ENCODE data around the gene ITIH1.

Gene ITIH1

GRCh38 chr3:52836471-52836845 is 59.1 kb downstream of the ITIH1 start:
- H4K8ac ChIP-seq (ENCODE audit: low read depth, low read length) = no peak overlapping the region
- WGBS (ENCODE audit: extremely low coverage, insufficient coverage, insufficient read length) = no CpG with 5 or more reads among the region's 5 CpGs

GRCh38 chr3:52836986-52837385 is 59.6 kb downstream of the ITIH1 start:
- H4K91ac ChIP-seq (ENCODE audit: low read depth, low read length) = no peak overlapping the region

More at GRCh38 chr3:52836471-52836845, 59.1 kb downstream of the ITIH1 start:
- Histone ChIP-seq H3K9ac (ENCODE audit: low read length) (no peak overlapping the region), H3K4me3 (ENCODE audit: low read depth, low read length) (no peak overlapping the region), H4K12ac (ENCODE audit: low read depth, low read length) (no peak overlapping the region), H3K27me3 (ENCODE audit: insufficient read depth, low read length) (no peaks in the 10 kb centered on the region), H3K4me1 (ENCODE audit: control insufficient read depth in 1 of 2, insufficient read depth in 2 of 2, low read length in 2 of 2) (no peaks in the 10 kb centered on the region), H3K18ac (ENCODE audit: low read length) (no peak overlapping the region), H3K4ac (ENCODE audit: low read depth, low read length) (no peak overlapping the region), H2AFZ (ENCODE audit: insufficient read depth, low read length, poor library complexity) (no peak overlapping the region), H3K79me1 (ENCODE audit: low read length) (no peaks in the 10 kb centered on the region), H3K14ac (ENCODE audit: low read length) (no peak overlapping the region), H2BK5ac (ENCODE audit: low read depth, low read length, poor library complexity) (no peak overlapping the region), H3K36me3 (ENCODE audit: control insufficient read depth in 1 of 2, insufficient read depth in 2 of 2, low read length in 2 of 2) (peaks cover 2 to 7% of the 10 kb centered on the region in 2 experiments), H4K91ac (ENCODE audit: low read depth, low read length) (no peak overlapping the region), H3K27ac (ENCODE audit: low read depth, low read length) (no peak overlapping the region), H3K4me2 (ENCODE audit: low read length) (no peak overlapping the region), H2BK12ac (ENCODE audit: low read length) (no peak overlapping the region), H3K9me3 (ENCODE audit: insufficient read depth, low read depth, low read length) (no peaks in the 10 kb centered on the region), H3K79me2 (ENCODE audit: control insufficient read depth, insufficient read depth, low read length, poor library complexity) (no peaks in the 10 kb centered on the region), H2BK120ac (ENCODE audit: insufficient read depth, low read length, poor library complexity) (no peak overlapping the region), H3K23ac (ENCODE audit: low read length) (no peak overlapping the region), H2AK5ac (ENCODE audit: low read length) (no peak overlapping the region)
- no peak for DNase-seq

GRCh38 chr3:52838561-52839267 is 61.3 kb downstream of the ITIH1 start:
- Histone ChIP-seq H2AFZ (ENCODE audit: insufficient read depth, low read length, poor library complexity) (no peak overlapping the region), H3K79me1 (ENCODE audit: low read length) (no peaks in the 10 kb centered on the region), H3K9me3 (ENCODE audit: insufficient read depth, low read depth, low read length) (no peaks in the 10 kb centered on the region), H3K27ac (ENCODE audit: low read depth, low read length) (no peak overlapping the region), H2AK5ac (ENCODE audit: low read length) (no peak overlapping the region), H3K18ac (ENCODE audit: low read length) (no peak overlapping the region), H2BK120ac (ENCODE audit: insufficient read depth, low read length, poor library complexity) (no peak overlapping the region), H2BK5ac (ENCODE audit: low read depth, low read length, poor library complexity) (no peak overlapping the region), H4K12ac (ENCODE audit: low read depth, low read length) (no peak overlapping the region), H3K23ac (ENCODE audit: low read length) (no peak overlapping the region), H3K36me3 (ENCODE audit: control insufficient read depth in 1 of 2, insufficient read depth in 2 of 2, low read length in 2 of 2) (peaks cover 2 to 9% of the 10 kb centered on the region in 2 experiments), H3K4me2 (ENCODE audit: low read length) (no peak overlapping the region), H3K14ac (ENCODE audit: low read length) (no peak overlapping the region), H4K91ac (ENCODE audit: low read depth, low read length) (no peak overlapping the region), H3K9ac (ENCODE audit: low read length) (no peak overlapping the region), H3K4me3 (ENCODE audit: low read depth, low read length) (no peak overlapping the region), H4K8ac (ENCODE audit: low read depth, low read length) (no peak overlapping the region), H2BK12ac (ENCODE audit: low read length) (no peak overlapping the region), H3K27me3 (ENCODE audit: insufficient read depth, low read length) (no peaks in the 10 kb centered on the region), H3K4me1 (ENCODE audit: control insufficient read depth in 1 of 2, insufficient read depth in 2 of 2, low read length in 2 of 2) (no peaks in the 10 kb centered on the region), H3K4ac (ENCODE audit: low read depth, low read length) (no peak overlapping the region), H3K79me2 (ENCODE audit: control insufficient read depth, insufficient read depth, low read length, poor library complexity) (no peaks in the 10 kb centered on the region)
- no peak for DNase-seq
- no CpG with 5 or more reads among the region's 8 CpGs for WGBS (ENCODE audit: extremely low coverage, insufficient coverage, insufficient read length)

More at GRCh38 chr3:52836986-52837385, 59.6 kb downstream of the ITIH1 start:
- no peak overlapping the region for H2BK5ac ChIP-seq (ENCODE audit: low read depth, low read length, poor library complexity)
- no peak overlapping the region for H4K12ac ChIP-seq (ENCODE audit: low read depth, low read length)
- H2BK12ac ChIP-seq (ENCODE audit: low read length) = no peak overlapping the region
- H3K4ac ChIP-seq (ENCODE audit: low read depth, low read length) = no peak overlapping the region
- H3K9me3 ChIP-seq (ENCODE audit: insufficient read depth, low read depth, low read length) = no peaks in the 10 kb centered on the region
- DNase-seq = no peak
- no peak overlapping the region for H3K14ac ChIP-seq (ENCODE audit: low read length)
- no peaks in the 10 kb centered on the region for H3K79me2 ChIP-seq (ENCODE audit: control insufficient read depth, insufficient read depth, low read length, poor library complexity)
- no peak overlapping the region for H3K4me3 ChIP-seq (ENCODE audit: low read depth, low read length)
- H2BK120ac ChIP-seq (ENCODE audit: insufficient read depth, low read length, poor library complexity) = no peak overlapping the region
- H3K27ac ChIP-seq (ENCODE audit: low read depth, low read length) = no peak overlapping the region
- no peak overlapping the region for H3K23ac ChIP-seq (ENCODE audit: low read length)
- no peak overlapping the region for H4K8ac ChIP-seq (ENCODE audit: low read depth, low read length)
- H3K4me1 ChIP-seq (ENCODE audit: control insufficient read depth in 1 of 2, insufficient read depth in 2 of 2, low read length in 2 of 2) = no peaks in the 10 kb centered on the region
- WGBS (ENCODE audit: extremely low coverage, insufficient coverage, insufficient read length) = no CpG with 5 or more reads among the region's 4 CpGs
- no peak overlapping the region for H3K18ac ChIP-seq (ENCODE audit: low read length)
- no peaks in the 10 kb centered on the region for H3K79me1 ChIP-seq (ENCODE audit: low read length)
- no peaks in the 10 kb centered on the region for H3K27me3 ChIP-seq (ENCODE audit: insufficient read depth, low read length)
- H2AK5ac ChIP-seq (ENCODE audit: low read length) = no peak overlapping the region
- peaks cover 2 to 9% of the 10 kb centered on the region in 2 experiments for H3K36me3 ChIP-seq (ENCODE audit: control insufficient read depth in 1 of 2, insufficient read depth in 2 of 2, low read length in 2 of 2)
- H3K9ac ChIP-seq (ENCODE audit: low read length) = no peak overlapping the region
- no peak overlapping the region for H3K4me2 ChIP-seq (ENCODE audit: low read length)
- H2AFZ ChIP-seq (ENCODE audit: insufficient read depth, low read length, poor library complexity) = no peak overlapping the region

- no peak for DNase-seq
- Histone ChIP-seq H3K4me2 (ENCODE audit: low read length) (no peak overlapping the region), H3K4me1 (ENCODE audit: control insufficient read depth in 1 of 2, insufficient read depth in 2 of 2, low read length in 2 of 2) (no peaks in the 10 kb centered on the region), H3K27me3 (ENCODE audit: insufficient read depth, low read length) (no peaks in the 10 kb centered on the region), H3K79me1 (ENCODE audit: low read length) (no peaks in the 10 kb centered on the region), H2AFZ (ENCODE audit: insufficient read depth, low read length, poor library complexity) (no peak overlapping the region), H4K8ac (ENCODE audit: low read depth, low read length) (no peak overlapping the region), H3K9me3 (ENCODE audit: insufficient read depth, low read depth, low read length) (no peaks in the 10 kb centered on the region), H2AK5ac (ENCODE audit: low read length) (no peak overlapping the region), H3K23ac (ENCODE audit: low read length) (no peak overlapping the region), H2BK5ac (ENCODE audit: low read depth, low read length, poor library complexity) (no peak overlapping the region), H3K4me3 (ENCODE audit: low read depth, low read length) (no peak overlapping the region), H2BK120ac (ENCODE audit: insufficient read depth, low read length, poor library complexity) (no peak overlapping the region), H3K4ac (ENCODE audit: low read depth, low read length) (no peak overlapping the region), H3K36me3 (ENCODE audit: control insufficient read depth in 1 of 2, insufficient read depth in 2 of 2, low read length in 2 of 2) (peaks cover 2 to 11% of the 10 kb centered on the region in 2 experiments), H3K14ac (ENCODE audit: low read length) (no peak overlapping the region), H4K12ac (ENCODE audit: low read depth, low read length) (no peak overlapping the region), H3K18ac (ENCODE audit: low read length) (no peak overlapping the region), H3K79me2 (ENCODE audit: control insufficient read depth, insufficient read depth, low read length, poor library complexity) (no peaks in the 10 kb centered on the region), H3K27ac (ENCODE audit: low read depth, low read length) (no peak overlapping the region), H4K91ac (ENCODE audit: low read depth, low read length) (no peak overlapping the region), H3K9ac (ENCODE audit: low read length) (no peak overlapping the region), H2BK12ac (ENCODE audit: low read length) (no peak overlapping the region)
- WGBS (ENCODE audit: extremely low coverage, insufficient coverage, insufficient read length) = no CpG with 5 or more reads among the region's 2 CpGs
Observed at GRCh38 chr3:52839268-52839575, 61.8 kb downstream of the ITIH1 start.
